IPS-18c (cell line): Measurements from ENCODE around the gene CHL1.

Experiments
- H3K4me3 ChIP-seq: 2 replicates; pipeline ENCODE4 v1.7.0; 2013; ENCODE audit warnings: low read depth, mild to moderate bottlenecking, low read length, moderate library complexity; ENCODE audit not compliant: insufficient read depth
- H3K9me3 ChIP-seq: one replicate; pipeline ENCODE4 v1.6.1; 2013; ENCODE audit warnings: mild to moderate bottlenecking, low read length, moderate library complexity; ENCODE audit not compliant: control insufficient read depth, insufficient read depth

CHL1 gene

GRCh38 chr3:411226-411625, 214.7 kb downstream of the CHL1 start:
- H3K9me3 ChIP-seq = no peaks in the 10 kb centered on the region
- H3K4me3 ChIP-seq = no peak overlapping the region

DNA sequence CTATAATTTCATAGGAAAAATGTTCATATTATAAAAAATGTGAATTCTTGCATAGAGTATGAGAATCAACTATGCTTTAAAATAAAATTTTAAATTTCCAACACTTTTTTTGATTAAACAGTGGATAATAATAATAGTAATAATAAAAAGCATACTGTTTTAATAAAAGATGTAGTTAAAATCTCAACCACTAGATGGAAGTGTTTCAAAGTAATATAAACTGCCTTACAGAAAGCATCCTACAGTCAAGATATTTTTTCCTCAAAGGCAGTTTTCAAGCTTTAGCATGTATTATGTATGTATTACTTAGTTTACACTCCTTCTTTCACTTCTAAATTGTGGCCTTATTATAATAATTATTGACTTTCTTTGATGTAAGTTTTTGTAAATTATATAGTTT, 217.5 kb downstream of the CHL1 start:
- no peak overlapping the region for H3K4me3 ChIP-seq

DNA sequence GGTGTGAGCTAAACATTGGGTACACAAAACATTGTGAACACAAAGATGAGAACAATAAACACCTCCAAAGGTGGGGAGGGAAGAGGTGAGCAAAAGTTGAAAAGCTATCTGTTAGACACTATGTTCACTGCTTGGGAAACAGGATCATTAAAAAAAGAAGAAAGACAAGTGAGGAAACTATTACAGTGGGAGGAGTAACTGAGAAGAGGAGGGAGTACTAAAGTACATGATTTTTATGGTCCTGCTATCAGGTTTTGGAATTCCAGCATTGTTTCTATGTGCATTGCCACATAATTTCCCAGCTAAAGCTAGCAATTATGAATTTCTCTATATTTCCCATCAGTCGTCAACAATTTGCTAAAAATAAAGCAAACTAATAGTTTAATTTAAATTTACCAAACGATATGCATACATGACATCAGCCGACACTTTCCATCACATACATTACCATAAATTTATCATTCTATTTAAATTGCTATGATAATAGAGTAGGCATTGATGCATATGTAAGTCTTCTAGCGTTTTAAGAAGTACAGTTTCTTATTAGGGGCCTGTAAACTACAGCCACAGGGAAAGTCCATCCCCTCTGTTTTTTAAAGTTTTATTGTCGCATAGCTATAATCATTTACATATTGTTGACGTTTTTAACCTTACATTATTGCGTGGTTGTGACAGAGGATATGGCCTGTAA, 221.8 kb downstream of the CHL1 start:
- Histone ChIP-seq H3K4me3 (no peak overlapping the region), H3K9me3 (no peaks in the 10 kb centered on the region)

More for the DNA sequence above, 217.5 kb downstream of the CHL1 start:
- no peaks in the 10 kb centered on the region for H3K9me3 ChIP-seq

DNA sequence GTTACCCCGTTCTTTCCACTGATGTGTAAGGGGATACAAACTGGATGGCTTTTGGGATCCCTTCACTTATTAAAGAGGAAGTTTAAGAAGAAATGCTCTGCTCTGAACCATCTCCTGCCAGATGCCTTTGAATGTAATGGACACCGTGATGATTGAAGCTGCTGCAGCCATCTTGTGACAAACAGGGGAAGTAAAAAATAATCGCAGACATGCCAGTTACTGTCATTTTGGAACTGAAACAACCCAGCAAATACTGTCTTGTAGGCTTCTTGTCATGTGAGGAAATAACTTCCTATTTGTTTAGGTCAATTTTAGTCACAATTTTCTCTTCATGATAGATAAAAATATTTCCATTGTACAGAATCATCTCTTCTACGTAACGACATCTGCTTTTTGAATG, 224.0 kb downstream of the CHL1 start:
- Histone ChIP-seq H3K9me3 (no peaks in the 10 kb centered on the region), H3K4me3 (no peak overlapping the region)

DNA sequence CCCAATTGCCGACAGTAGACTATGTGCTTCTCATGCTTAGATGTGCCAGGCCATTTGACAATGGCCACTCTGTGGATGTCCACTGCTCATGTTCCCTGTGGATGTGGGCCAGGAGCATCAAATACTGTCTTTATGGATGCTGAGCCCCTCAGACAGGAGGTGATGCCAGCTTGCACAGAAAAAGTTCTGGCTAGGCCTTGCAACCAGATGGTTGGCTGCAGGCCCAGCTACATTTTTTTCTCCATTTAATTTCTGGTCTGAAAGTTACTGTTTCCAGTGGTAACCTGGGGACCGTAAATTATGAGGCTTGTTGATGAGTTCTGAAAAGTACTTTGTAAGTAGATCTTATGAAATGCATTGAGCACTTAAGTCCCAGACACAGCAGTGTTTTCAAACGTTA, 228.5 kb downstream of the CHL1 start:
- H3K4me3 ChIP-seq = no peak overlapping the region
- H3K9me3 ChIP-seq = no peaks in the 10 kb centered on the region

- Histone ChIP-seq H3K9me3 (no peaks in the 10 kb centered on the region), H3K4me3 (no peak overlapping the region)
Observed at GRCh38 chr3:426072-426471, 229.5 kb downstream of the CHL1 start.

DNA sequence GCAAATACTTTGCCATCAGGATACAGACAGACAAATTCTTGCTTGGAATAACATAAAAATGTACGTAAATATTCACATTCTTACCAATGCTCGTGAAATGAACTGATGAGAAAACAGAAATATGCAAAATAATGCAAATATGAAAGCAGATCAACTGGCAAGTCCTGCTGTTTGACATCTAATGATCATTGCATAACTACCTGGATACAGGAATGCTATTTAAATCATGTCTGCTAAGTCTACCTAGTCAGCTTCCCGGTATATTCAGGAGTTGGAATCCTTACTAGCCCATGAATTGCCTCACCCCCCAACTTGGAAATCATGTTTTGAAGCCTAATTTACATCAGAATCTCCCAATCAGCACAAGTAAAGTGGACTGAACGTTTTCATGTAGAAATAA, 230.6 kb downstream of the CHL1 start:
- H3K4me3 ChIP-seq = no peak overlapping the region
- no peaks in the 10 kb centered on the region for H3K9me3 ChIP-seq

- H3K4me3 ChIP-seq = no peak overlapping the region
- no peaks in the 10 kb centered on the region for H3K9me3 ChIP-seq
Observed at GRCh38 chr3:430186-430585, 233.6 kb downstream of the CHL1 start.

GRCh38 chr3:435161-435560, 238.6 kb downstream of the CHL1 start:
- no peak overlapping the region for H3K4me3 ChIP-seq
- H3K9me3 ChIP-seq = no peaks in the 10 kb centered on the region

- H3K9me3 ChIP-seq = no peaks in the 10 kb centered on the region
Observed at GRCh38 chr3:436053-436452, 239.5 kb downstream of the CHL1 start.

DNA sequence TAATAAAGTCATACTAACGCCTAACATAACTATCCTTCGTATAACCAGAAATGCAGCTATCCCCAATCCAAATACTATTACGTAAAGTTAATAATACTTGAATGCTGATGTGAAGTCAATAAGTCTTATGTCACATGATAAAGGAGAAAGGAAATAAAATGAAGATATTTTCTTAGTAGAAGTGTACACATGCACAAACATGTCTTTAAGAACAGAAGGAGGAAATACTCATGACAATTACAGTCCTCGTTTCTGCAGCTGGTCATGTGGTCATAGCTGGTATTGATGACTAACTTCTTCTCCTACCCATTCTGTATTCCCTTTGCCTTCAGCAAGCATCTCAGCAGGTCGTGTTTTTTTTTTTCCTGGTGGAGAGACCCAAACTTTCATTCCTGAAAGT, 244.3 kb downstream of the CHL1 start:
- no peak overlapping the region for H3K4me3 ChIP-seq
- H3K9me3 ChIP-seq = peaks cover 4% of the 10 kb centered on the region

More at GRCh38 chr3:436053-436452, 239.5 kb downstream of the CHL1 start:
- H3K4me3 ChIP-seq = no peak overlapping the region

GRCh38 chr3:445960-446359, 249.4 kb downstream of the CHL1 start:
- Histone ChIP-seq H3K9me3 (peaks cover 4% of the 10 kb centered on the region), H3K4me3 (no peak overlapping the region)

DNA sequence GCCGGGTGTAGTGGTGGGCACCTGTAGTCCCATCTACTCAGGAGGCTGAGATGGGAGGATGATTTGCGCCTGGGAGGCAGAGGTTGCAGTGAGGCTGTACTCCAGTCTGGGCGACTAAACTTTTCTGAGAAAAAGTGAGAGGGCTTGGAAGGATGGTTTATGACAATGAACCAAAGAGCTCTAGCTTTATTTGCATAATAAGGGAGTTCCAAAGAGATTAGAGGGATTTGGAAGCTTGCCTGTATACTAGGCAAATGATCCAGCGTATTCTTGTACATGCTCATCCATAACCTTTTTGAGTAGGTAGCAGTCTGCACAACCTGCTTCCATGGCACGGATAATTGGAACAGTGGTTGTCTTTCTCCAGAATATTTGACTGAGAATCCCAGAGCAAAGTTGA, 251.1 kb downstream of the CHL1 start:
- no peak overlapping the region for H3K4me3 ChIP-seq
- no peaks in the 10 kb centered on the region for H3K9me3 ChIP-seq

DNA sequence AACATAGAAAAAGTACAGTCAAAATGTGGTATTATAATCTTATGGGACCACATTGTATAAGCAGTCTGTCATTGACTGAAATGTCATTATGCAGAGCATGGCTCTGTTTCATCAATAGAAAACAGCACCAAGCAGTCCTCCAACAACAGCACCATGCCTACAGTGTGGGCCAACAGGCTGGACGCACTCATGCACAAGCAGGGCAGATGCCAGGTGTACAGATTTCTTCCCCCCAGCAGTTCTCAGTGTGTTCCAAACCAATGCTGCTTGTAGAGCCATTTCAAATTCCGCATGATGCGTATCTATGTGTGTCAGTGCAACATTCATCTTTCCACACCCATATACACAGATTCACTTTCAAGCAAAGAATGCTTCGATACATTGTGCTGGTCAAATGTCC, 253.1 kb downstream of the CHL1 start:
- Histone ChIP-seq H3K9me3 (no peaks in the 10 kb centered on the region), H3K4me3 (no peak overlapping the region)

DNA sequence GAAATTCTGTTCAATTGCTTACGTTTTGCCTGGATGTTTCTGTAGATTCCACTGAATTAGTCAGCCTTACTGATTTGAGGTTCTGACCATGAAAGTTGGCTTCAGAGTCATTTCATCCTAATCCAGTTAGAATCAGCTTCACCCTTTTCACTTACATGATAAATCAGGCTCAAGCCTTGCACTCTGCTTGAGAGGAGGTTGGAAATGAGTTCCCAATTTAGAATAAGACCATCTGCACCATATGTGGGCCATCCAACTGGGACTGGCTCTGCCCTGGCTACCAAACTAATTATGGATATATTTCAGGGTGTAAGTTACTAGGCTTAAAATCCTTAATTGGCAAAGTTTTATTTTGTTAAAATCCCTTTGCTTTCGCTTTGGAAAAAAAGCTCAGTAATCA, 255.7 kb downstream of the CHL1 start:
- Histone ChIP-seq H3K9me3 (no peaks in the 10 kb centered on the region), H3K4me3 (no peak overlapping the region)

DNA sequence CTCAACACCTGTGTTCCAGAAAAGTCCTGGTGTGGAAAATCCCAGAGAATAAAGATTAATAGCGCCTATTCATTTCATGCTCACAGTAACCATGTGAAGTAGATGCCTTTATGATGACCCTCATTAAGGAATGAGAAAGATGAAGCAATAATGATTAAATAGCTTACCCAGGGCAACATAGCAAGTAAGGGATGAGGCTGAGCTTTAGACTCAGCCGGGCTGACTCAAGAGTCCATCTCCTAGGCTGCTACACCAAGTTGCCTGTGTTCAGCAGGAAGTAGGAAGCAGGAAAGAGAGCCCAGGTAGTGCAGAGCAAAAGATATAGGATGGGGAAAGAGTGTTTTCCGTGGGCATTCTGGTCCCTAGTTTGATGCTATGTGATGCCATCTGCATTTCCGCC, 256.5 kb downstream of the CHL1 start:
- H3K4me3 ChIP-seq = no peak overlapping the region
- no peaks in the 10 kb centered on the region for H3K9me3 ChIP-seq

- H3K9me3 ChIP-seq = no peaks in the 10 kb centered on the region
- H3K4me3 ChIP-seq = no peak overlapping the region
Observed at GRCh38 chr3:454986-455385, 258.4 kb downstream of the CHL1 start.

GRCh38 chr3:458124-458523, 261.6 kb downstream of the CHL1 start:
- H3K9me3 ChIP-seq = no peaks in the 10 kb centered on the region
- no peak overlapping the region for H3K4me3 ChIP-seq

DNA sequence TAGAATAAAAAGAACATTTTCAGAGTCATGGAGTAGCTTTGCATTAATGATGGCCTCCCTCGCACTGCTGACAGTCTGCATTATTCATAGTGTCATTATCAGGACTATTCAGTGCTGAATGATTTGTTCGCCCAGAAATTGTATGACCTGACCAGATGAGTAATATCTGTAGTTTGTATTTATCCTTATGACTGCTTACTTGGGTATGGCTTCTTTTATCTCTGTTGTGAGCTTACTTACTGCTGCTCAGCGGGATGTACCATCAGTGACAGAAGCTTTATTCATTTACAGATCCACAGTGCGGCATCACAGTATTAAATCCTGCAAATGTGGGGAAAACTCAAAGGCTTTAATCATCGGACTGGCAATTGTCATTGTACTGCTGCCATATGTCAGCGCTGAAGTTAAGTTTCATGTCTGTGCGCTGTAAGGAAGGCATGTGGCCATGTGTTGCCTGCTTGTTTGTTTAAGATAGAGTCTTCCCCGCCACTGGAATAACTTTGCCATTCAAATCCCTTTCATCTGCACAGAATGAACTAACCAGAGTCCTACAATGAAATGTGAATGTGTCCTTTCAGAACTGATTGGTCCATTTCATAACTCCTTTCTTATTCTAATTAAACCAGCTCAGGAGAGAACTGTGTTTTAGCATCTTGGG, 262.2 kb downstream of the CHL1 start:
- H3K9me3 ChIP-seq = no peaks in the 10 kb centered on the region
- no peak overlapping the region for H3K4me3 ChIP-seq
